Uterus (tissue), 4 donors: ENCODE measurements around the gene ASPHD2. TPM values are rescaled to one million over a fixed set of nuclear protein-coding genes. Genes with fewer than 3 reads are reported as not detected.

Experiments used
- DNase-seq, 2 donors: peaks; one replicate each; pipeline ENCODE4 v3.0.0-alpha.2; 2019 to 2020
- H3K27ac ChIP-seq, 2 donors: fragments of 200-600 bp; sonication (generic); 1 replicate in 1 of 2; 2 replicates in 1 of 2; pipeline ENCODE4 v1.5.1; 2016 to 2018
- H3K27me3 ChIP-seq, 2 donors: fragments of 200-600 bp; sonication (generic); one replicate each; pipeline ENCODE4 v1.5.1; 2018 to 2019; ENCODE audit warnings: control low read depth in 1 of 2
- H3K36me3 ChIP-seq, 2 donors: fragments of 200-600 bp; sonication (generic); one replicate each; pipeline ENCODE4 v1.5.1; 2019; ENCODE audit warnings: control low read depth in 1 of 2
- H3K4me1 ChIP-seq, 2 donors: fragments of 200-600 bp; sonication (generic); one replicate each; pipeline ENCODE4 v1.5.1; 2018 to 2019; ENCODE audit warnings: control low read depth in 1 of 2
- H3K4me3 ChIP-seq, 2 donors: fragments of 200-600 bp; sonication (generic); 1 replicate in 1 of 2; 2 replicates in 1 of 2; pipeline ENCODE4 v1.5.1; 2018 to 2019; ENCODE audit warnings: mild to moderate bottlenecking in 1 of 2
- H3K9me3 ChIP-seq, 2 donors: fragments of 200-600 bp; sonication (generic); one replicate each; pipeline ENCODE4 v1.5.1; 2019; ENCODE audit warnings: control low read depth in 1 of 2
- CTCF ChIP-seq, 4 experiments: fragments of 200-600 bp in 2 of 4; fragments of 450-650 bp in 2 of 4; sonication (generic) in 2 of 4; IDR thresholded peaks; one replicate each; pipeline ENCODE4 v1.5.1; 2016 to 2019; ENCODE audit warnings: antibody characterized with exemption in 4 of 4, mild to moderate bottlenecking in 2 of 4, moderate library complexity in 1 of 4
- POLR2A ChIP-seq, 2 donors: fragments of 450-650 bp; IDR thresholded peaks; one replicate each; pipeline ENCODE4 v1.6.1; 2016; ENCODE audit warnings: antibody characterized with exemption in 2 of 2, mild to moderate bottlenecking in 1 of 2, moderate library complexity in 1 of 2
- intact Hi-C: fragments of 100-400 bp; cut with DNase I; formaldehyde crosslinking; loops from one replicate; pipeline ENCODE4 v1.15.1; 2023; ENCODE audit warnings: low total_unique reads
- total RNA-seq, 4 donors: library from RNA; depleted of rRNA in 3 of 4; stranded (reverse); fragments of >200 nt in 3 of 4; gene quantifications; one replicate each; pipeline versions ENCODE4 v1.1.0 to v1.2.4, GENCODE V29; 2014 to 2023
- donor health status: DM: yes; HTN: yes; CAD: no.

The ASPHD2 gene
- total RNA-seq, 4 donors from 2014 or later, result 0.83 to 1.8 TPM; not detected in 2

- Histone ChIP-seq H3K27me3 (no peaks in the 10 kb centered on the region), H3K4me3 (no peak overlapping the region), H3K27ac (no peak overlapping the region), H3K9me3 (no peaks in the 10 kb centered on the region), H3K4me1 (no peaks in the 10 kb centered on the region), H3K36me3 (no peaks in the 10 kb centered on the region)
- TF ChIP-seq CTCF (IDR thresholded peaks at IDR 0.05), result no peak
- TF ChIP-seq POLR2A (IDR thresholded peaks at IDR 0.05), result no peak
- DNase-seq, result no peak
- intact Hi-C loops, result no loop called here
Observed at GRCh38 chr22:26448941-26449340, 19.9 kb downstream of the ASPHD2 start.

DNA sequence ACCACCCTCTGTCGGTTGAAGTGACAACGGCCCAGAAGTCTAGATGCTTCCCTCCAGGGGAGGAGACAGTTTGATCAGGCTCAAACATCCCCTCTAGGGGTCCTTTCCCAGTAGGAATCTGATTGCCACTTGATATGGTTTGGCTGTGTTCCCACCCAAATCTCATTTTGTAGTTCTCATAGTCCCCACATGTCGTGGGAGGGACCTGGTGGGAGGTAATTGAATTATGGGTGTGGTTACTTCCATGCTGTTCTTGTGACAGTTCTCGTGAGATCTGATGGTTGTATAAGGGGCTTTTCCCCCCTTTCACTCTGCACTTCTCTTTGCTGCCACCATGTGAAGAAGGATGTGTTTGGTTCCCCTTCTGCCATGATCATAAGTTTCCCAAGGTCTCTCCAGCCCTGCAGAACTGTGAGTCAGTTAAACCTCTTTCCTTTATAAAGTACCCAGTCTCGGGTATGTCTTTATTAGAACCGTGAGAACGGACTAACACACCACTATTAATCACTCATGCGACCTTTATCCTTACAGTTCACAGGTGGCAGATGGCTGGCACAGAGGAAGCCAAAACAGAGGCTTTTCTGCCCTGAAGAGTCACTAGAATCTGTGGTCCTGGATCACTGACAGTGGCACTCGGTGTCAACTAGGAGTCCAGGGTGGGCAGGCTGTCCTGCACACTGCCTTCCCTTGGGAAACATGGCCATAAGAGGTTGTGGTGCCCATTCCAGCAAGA, 21.6 kb downstream of the ASPHD2 start:
- H3K27me3 ChIP-seq, result no peaks in the 10 kb centered on the region
- TF ChIP-seq POLR2A (IDR thresholded peaks at IDR 0.05), result no peak
- TF ChIP-seq CTCF (IDR thresholded peaks at IDR 0.05), result no peak
- intact Hi-C loops, result no loop called here
- H3K4me3 ChIP-seq, result no peak overlapping the region
- no peaks in the 10 kb centered on the region for H3K9me3 ChIP-seq
- H3K27ac ChIP-seq, result no peak overlapping the region
- H3K4me1 ChIP-seq, result no peaks in the 10 kb centered on the region
- no peak for DNase-seq
- no peaks in the 10 kb centered on the region for H3K36me3 ChIP-seq

DNA sequence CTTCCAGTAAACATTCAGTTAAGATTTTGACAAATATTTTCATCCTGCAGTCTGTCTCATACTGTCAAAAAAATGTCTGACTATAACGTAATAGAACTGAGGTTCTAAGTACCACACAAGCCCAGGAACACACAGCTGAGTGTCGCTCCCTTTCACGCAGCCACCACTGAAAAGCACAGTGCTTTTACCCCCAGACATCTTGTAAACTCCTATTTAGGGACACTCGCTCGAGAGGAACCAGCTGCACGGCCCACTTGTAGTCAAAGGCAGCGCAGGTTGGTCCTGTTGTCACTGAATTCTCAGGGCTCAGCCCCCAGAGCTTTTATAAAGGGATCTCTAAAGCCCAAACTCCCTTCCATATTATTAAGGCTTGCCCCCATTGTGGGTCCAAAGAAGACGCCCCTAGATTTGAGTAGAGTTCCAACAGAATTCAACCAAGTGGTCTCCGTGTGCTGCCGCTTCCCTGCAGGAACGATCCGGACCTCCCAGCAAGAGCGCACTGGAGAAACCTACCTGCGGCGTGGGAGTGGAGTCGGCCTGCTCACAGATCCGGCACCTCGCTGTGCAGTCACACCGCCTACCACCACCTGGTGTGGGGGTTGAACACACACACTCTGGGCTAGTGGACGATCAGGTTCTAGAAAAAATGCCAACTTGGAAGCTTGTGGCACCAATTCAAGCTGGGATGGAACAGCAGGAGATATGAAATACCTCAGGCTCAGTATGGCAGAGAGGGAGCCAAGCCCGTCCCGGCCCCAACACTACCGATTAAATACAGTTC, 23.4 kb downstream of the ASPHD2 start:
- intact Hi-C loops, result no loop called here
- Histone ChIP-seq H3K27ac (no peak overlapping the region), H3K36me3 (no peaks in the 10 kb centered on the region), H3K27me3 (no peaks in the 10 kb centered on the region), H3K4me3 (no peak overlapping the region), H3K9me3 (no peaks in the 10 kb centered on the region), H3K4me1 (no peaks in the 10 kb centered on the region)
- no peak for DNase-seq
- no peak for TF ChIP-seq CTCF (IDR thresholded peaks at IDR 0.05)
- TF ChIP-seq POLR2A (IDR thresholded peaks at IDR 0.05), result no peak

GRCh38 chr22:26453216-26453615, 24.2 kb downstream of the ASPHD2 start:
- no peak for DNase-seq
- no peaks in the 10 kb centered on the region for H3K27me3 ChIP-seq
- no peaks in the 10 kb centered on the region for H3K9me3 ChIP-seq
- no peak for TF ChIP-seq POLR2A (IDR thresholded peaks at IDR 0.05)
- no peak for TF ChIP-seq CTCF (IDR thresholded peaks at IDR 0.05)
- no peaks in the 10 kb centered on the region for H3K4me1 ChIP-seq
- H3K27ac ChIP-seq, result no peak overlapping the region
- no peaks in the 10 kb centered on the region for H3K36me3 ChIP-seq
- no peak overlapping the region for H3K4me3 ChIP-seq
- intact Hi-C loops, result no loop called here

- no peak overlapping the region for H3K27ac ChIP-seq
- no peak for TF ChIP-seq CTCF (IDR thresholded peaks at IDR 0.05)
- no peak for TF ChIP-seq POLR2A (IDR thresholded peaks at IDR 0.05)
Observed at GRCh38 chr22:26453812-26454500, 24.9 kb downstream of the ASPHD2 start.

More at GRCh38 chr22:26453812-26454500, 24.9 kb downstream of the ASPHD2 start:
- H3K36me3 ChIP-seq, result no peaks in the 10 kb centered on the region
- H3K9me3 ChIP-seq, result no peaks in the 10 kb centered on the region
- no peak overlapping the region for H3K4me3 ChIP-seq
- H3K27me3 ChIP-seq, result no peaks in the 10 kb centered on the region
- H3K4me1 ChIP-seq, result no peaks in the 10 kb centered on the region
- intact Hi-C loops, result no loop called here
- no peak for DNase-seq
